HG02973 (cell line): ENCODE data around the gene RFX7.

Experiments
- ATAC-seq: cut with Tn5 transposase; IDR thresholded peaks from one replicate; pipeline ENCODE4 v1.9.1; 2021; ENCODE audit warnings: moderate library complexity; ENCODE audit not compliant: unreplicated experiment

The RFX7 gene

GRCh38 chr15:56148064-56148463, 95.6 kb downstream of the RFX7 start:
- no peak for ATAC-seq

GRCh38 chr15:56146756-56147155, 96.9 kb downstream of the RFX7 start:
- ATAC-seq = no peak

- no peak for ATAC-seq
These were observed 115.6 kb downstream of the RFX7 start for GRCh38 chr15:56128081-56128480.

GRCh38 chr15:56126409-56126808, 117.3 kb downstream of the RFX7 start:
- no peak for ATAC-seq

- ATAC-seq = no peak
These were observed 119.3 kb downstream of the RFX7 start for GRCh38 chr15:56124391-56124790.

- ATAC-seq = no peak
These were observed 137.8 kb downstream of the RFX7 start for GRCh38 chr15:56105855-56106254.

GRCh38 chr15:56102441-56102840, 141.2 kb downstream of the RFX7 start:
- no peak for ATAC-seq

GRCh38 chr15:56099311-56099710, 144.4 kb downstream of the RFX7 start:
- no peak for ATAC-seq

GRCh38 chr15:56098195-56098863, 145.3 kb downstream of the RFX7 start:
- no peak for ATAC-seq

GRCh38 chr15:56095406-56095805, 148.3 kb downstream of the RFX7 start:
- ATAC-seq = no peak

GRCh38 chr15:56094171-56094570, 149.5 kb downstream of the RFX7 start:
- no peak for ATAC-seq

- no peak for ATAC-seq
These were observed 155.3 kb downstream of the RFX7 start for GRCh38 chr15:56088389-56088788.

GRCh38 chr15:56086566-56086965, 157.1 kb downstream of the RFX7 start:
- no peak for ATAC-seq

GRCh38 chr15:56082263-56082761, 161.4 kb downstream of the RFX7 start:
- no peak for ATAC-seq

- ATAC-seq = no peak
These were observed 166.6 kb downstream of the RFX7 start for GRCh38 chr15:56077081-56077480.

- ATAC-seq = no peak
These were observed 167.0 kb downstream of the RFX7 start for GRCh38 chr15:56076640-56077039.

GRCh38 chr15:56074481-56075265, 169.0 kb downstream of the RFX7 start:
- ATAC-seq = no peak

GRCh38 chr15:56064152-56064551, 179.5 kb downstream of the RFX7 start:
- no peak for ATAC-seq

GRCh38 chr15:56059716-56060115, 184.0 kb downstream of the RFX7 start:
- no peak for ATAC-seq

- ATAC-seq = no peak
These were observed 184.7 kb downstream of the RFX7 start for GRCh38 chr15:56058986-56059385.

- ATAC-seq = no peak
These were observed 187.1 kb downstream of the RFX7 start for GRCh38 chr15:56056626-56057025.

GRCh38 chr15:56053046-56053400, 190.7 kb downstream of the RFX7 start:
- ATAC-seq = no peak
